Heart right ventricle (tissue), 16 donors: ENCODE results near the gene TSPO. TPM values are rescaled to one million over a fixed set of nuclear protein-coding genes. Genes with fewer than 3 reads are reported as not detected.

ENCODE experiments used
- ATAC-seq, 8 donors: fragments of 200-7000 bp; cut with Tn5 transposase; one replicate each; pipeline ENCODE4 v1.9.1; 2020; ENCODE audit warnings: mild to moderate bottlenecking in 8 of 8, moderate library complexity in 8 of 8, moderate number of reproducible peaks in 1 of 8
- DNase-seq, 2 donors: peaks; one replicate each; pipeline ENCODE4 v3.0.0-alpha.2; 2020
- H3K27ac ChIP-seq, 10 donors: fragments of 200-600 bp; sonication (generic) in 2 of 10; one replicate each; pipeline versions ENCODE4 v1.5.0 to v1.8.0; 2020 to 2022; ENCODE audit warnings: mild to moderate bottlenecking in 3 of 10
- H3K27me3 ChIP-seq, 7 donors: fragments of 200-600 bp; one replicate each; pipeline ENCODE4 v1.8.0; 2021 to 2022; ENCODE audit warnings: mild to moderate bottlenecking in 2 of 7
- H3K36me3 ChIP-seq, 9 donors: fragments of 200-600 bp; sonication (generic) in 1 of 9; one replicate each; pipeline versions ENCODE4 v1.5.0 to v1.8.0; 2020 to 2022; ENCODE audit warnings: mild to moderate bottlenecking in 2 of 9
- H3K4me1 ChIP-seq, 9 donors: fragments of 200-600 bp; sonication (generic) in 1 of 9; one replicate each; pipeline versions ENCODE4 v1.5.0 to v1.8.0; 2020 to 2022; ENCODE audit warnings: mild to moderate bottlenecking in 4 of 9
- H3K4me3 ChIP-seq, 10 donors: fragments of 200-600 bp; sonication (generic) in 2 of 10; one replicate each; pipeline versions ENCODE4 v1.5.0 to v1.8.0; 2020 to 2022; ENCODE audit warnings: mild to moderate bottlenecking in 7 of 10, moderate library complexity in 2 of 10
- H3K9me3 ChIP-seq, 11 donors: fragments of 200-600 bp in 10 of 11; sonication (generic) in 2 of 11; one replicate each; pipeline versions ENCODE4 v1.5.0 to v1.8.0; 2013 to 2022; ENCODE audit warnings: mild to moderate bottlenecking in 2 of 11, control low read depth in 1 of 11, moderate library complexity in 1 of 11
- WGBS, 2 donors: extraction: QIAGEN DNeasy Blood & Tissue Kit; methylation state at CpG; one replicate each; pipeline ENCODE4 v1.1.7; 2013; ENCODE audit warnings: inconsistent platforms in 1 of 2; 5-methylcytosine and 5-hydroxymethylcytosine counted together
- intact Hi-C, 10 donors: fragments of 100-400 bp; cut with DNase I; formaldehyde crosslinking; loops; one replicate each; pipeline versions ENCODE4 v1.11.1 to v1.14.2; 2022
- polyA plus RNA-seq, 2 donors: library from polyadenylated mRNA; stranded (reverse); fragments of 200-250 nt; gene quantifications; one replicate each; pipeline ENCODE4 v1.2.3, GENCODE V29; 2013
- total RNA-seq, 10 donors: library from RNA; stranded (reverse); fragmentation: NEBNext Ultra II Directional in 3 of 10; extraction: Animal tissue kit (Norgen Biotek cat#: 25700) in 3 of 10; gene quantifications; one replicate each; pipeline versions ENCODE4 v1.2.1 to v1.2.4, GENCODE V29; 2021 to 2023
- TF ChIP-seq, protein P1 (sequence below), 9 donors: fragments of 200-600 bp; sonication (generic) in 2 of 9; IDR thresholded peaks; one replicate each; pipeline versions ENCODE4 v1.5.0 to v1.8.0; 2021 to 2022; ENCODE audit warnings: antibody characterized with exemption in 9 of 9, mild to moderate bottlenecking in 5 of 9, moderate library complexity in 1 of 9
- donor health status: Arrhythmogenic right ventricular cardiomyopathy.
- donor health status: ischemic (EF 13 %, LVEDD 7.1; RV severe dilation, severe dysfunction).
- donor health status: healthy with polysubstance abuse.
- donor health status: DM: no; HTN: yes; CAD: no.
- donor health status: DM: no; HTN: no; CAD: no.
- donor health status: ischemic (EF 25% LVEDD 6.9; RV normal size, moderate dysfunction).
- donor health status: ischemic (EF 25% LVEDD 5.7; RV mildly dilated, moderate dysfunction).
- donor health status: healthy.
- donor health status: DM: yes; HTN: yes; CAD: no.
- donor health status: Ischemic cardiomyopathy.
- donor health status: ischemic (EF 35%, LVEDD 5.7; RV mildly dilated, moderate dysfunction).
- donor health status: nonischemic (EF 11% LVEDD 7.7; RV severe dilation, severe dysfunction).
- donor health status: DM: yes; HTN: yes; CAD: no.
- donor health status: PGD.
- donor health status: ischemic (EF 29% LVEDD 5.4; RV normal size, mild dysfunction).
- donor health status: nonischemic (EF 23%, LVEDD 6.1; RV moderate dilation, normal function).

The TSPO gene
- total and polyA plus RNA-seq, 12 donors = 84.7 to 258 (median 102) TPM

DNA sequence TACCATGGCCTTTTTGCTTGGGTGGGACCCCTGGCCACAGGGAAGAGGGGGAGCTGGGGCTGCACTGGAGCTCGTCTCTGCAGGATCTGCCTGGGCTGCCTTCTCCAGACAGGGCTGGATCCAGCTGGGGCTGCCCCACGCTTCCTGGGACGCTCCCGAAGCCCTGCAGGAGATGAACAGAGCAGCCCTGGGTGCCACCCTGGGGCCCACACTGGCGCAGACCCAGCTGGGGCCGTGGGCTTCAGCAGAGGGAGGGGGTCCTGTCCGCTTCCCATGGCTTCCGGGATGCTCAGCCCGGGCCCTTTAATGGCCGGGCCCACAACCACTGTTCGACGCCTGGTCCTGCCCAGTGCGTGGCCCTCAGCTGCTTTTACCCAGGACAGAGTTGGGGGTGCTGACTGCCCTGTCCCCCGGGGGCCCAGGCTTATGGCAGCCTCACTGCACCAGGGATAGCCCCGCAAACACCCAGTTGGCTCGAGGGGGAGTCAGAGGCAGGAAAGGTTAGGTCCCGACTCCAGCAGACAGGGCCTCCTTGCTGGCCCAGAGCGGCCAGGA is 12.0 kb downstream of the TSPO start:
- peaks cover 6 to 39% (median 25%) of the 10 kb centered on the region in 9 donors for H3K4me1 ChIP-seq
- WGBS, 2 donors = 81 to 87% methylated on average over 18 of the region's 18 CpGs
- DNase-seq (no peak), ATAC-seq (peak in 2 of 8 donors; percentile 3 to 6)
- peaks cover 0 to 47% (median 7%) of the 10 kb centered on the region in 9 donors for H3K36me3 ChIP-seq
- intact Hi-C loops = no loop called here
- no peak overlapping the region for H3K4me3 ChIP-seq
- TF ChIP-seq, protein P1, sequence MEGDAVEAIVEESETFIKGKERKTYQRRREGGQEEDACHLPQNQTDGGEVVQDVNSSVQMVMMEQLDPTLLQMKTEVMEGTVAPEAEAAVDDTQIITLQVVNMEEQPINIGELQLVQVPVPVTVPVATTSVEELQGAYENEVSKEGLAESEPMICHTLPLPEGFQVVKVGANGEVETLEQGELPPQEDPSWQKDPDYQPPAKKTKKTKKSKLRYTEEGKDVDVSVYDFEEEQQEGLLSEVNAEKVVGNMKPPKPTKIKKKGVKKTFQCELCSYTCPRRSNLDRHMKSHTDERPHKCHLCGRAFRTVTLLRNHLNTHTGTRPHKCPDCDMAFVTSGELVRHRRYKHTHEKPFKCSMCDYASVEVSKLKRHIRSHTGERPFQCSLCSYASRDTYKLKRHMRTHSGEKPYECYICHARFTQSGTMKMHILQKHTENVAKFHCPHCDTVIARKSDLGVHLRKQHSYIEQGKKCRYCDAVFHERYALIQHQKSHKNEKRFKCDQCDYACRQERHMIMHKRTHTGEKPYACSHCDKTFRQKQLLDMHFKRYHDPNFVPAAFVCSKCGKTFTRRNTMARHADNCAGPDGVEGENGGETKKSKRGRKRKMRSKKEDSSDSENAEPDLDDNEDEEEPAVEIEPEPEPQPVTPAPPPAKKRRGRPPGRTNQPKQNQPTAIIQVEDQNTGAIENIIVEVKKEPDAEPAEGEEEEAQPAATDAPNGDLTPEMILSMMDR (IDR thresholded peaks at IDR 0.05) = no peak
- no peaks in the 10 kb centered on the region for H3K9me3 ChIP-seq
- H3K27ac ChIP-seq = peak overlapping the region in 2 of 10 donors; percentile 27 to 36
- H3K27me3 ChIP-seq = no peaks in the 10 kb centered on the region

DNA sequence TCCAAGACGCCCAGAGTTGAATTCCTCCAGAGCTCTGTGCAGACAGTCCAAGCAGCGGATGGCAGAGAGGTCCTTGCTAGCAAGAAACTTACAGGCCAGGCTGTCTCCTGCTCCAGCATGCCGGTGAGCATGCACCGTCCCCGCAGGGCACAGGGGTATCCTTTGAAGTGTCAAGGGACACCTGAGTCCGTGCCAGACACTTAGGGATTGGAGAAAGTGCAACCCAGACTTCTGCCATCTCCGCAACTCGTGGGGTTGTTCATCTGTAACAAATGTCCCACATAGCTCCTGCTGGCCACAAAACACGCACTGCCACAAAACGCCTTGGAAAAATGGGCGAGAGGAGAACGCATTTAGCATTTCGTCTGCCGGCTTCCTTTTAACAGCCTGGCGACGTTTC is 13.3 kb downstream of the TSPO start:
- ATAC-seq (peak in 2 of 8 donors; percentile 1 to 19), DNase-seq (no peak)
- Histone ChIP-seq H3K27me3 (no peaks in the 10 kb centered on the region), H3K9me3 (no peaks in the 10 kb centered on the region), H3K27ac (no peak overlapping the region), H3K4me1 (peaks cover 6 to 32% (median 20%) of the 10 kb centered on the region in 9 donors), H3K36me3 (peaks cover 0 to 52% (median 7%) of the 10 kb centered on the region in 9 donors), H3K4me3 (no peak overlapping the region)
- TF ChIP-seq, protein P1 (IDR thresholded peaks at IDR 0.05) = no peak
- intact Hi-C loops = no loop called here
- 39 to 45% methylated on average over 16 of the region's 16 CpGs for WGBS, 2 donors

DNA sequence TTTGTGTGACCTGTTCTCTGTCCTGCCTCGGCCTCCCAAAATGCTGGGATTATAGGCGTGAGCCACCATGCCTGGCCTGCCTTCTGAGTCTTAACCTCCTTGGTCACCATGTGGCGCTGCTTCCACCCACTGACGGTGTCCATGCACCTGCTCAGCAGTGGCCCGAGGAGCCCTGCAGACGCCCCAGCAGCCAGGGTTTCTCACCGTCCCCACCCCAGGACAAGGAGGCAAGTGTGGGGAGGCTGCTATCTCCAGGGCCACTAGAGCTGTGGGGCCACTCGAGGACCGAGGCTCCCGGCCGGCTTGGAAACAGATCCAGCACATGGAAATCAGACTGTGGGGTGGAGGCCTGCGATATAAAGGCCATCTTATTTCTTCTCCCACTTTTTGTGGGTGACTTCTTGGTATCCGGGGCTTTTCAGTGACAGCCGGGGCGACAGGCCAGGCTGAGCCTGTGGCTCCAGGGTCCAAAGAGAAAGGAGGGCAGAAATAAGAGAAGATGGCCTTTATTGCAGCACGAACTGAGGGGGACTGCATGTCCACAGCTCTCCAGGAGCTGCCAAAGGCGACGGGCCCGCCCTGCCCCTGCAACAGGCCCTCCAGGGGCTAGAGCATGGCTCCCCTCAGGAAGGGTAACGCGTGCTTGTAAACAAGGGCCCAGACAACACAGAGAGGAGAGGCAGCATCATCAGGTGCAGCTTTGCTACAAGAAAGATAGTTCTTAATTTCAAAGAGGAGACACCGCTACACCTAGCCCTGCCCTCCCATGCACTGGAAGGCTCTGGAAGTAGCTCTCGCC is 15.0 kb downstream of the TSPO start:
- ATAC-seq (no peak), DNase-seq (no peak)
- H3K9me3 ChIP-seq = no peaks in the 10 kb centered on the region
- intact Hi-C loops = no loop called here
- H3K4me1 ChIP-seq = peaks cover 6 to 26% (median 17%) of the 10 kb centered on the region in 9 donors
- H3K27ac ChIP-seq = no peak overlapping the region
- no peak overlapping the region for H3K4me3 ChIP-seq
- H3K27me3 ChIP-seq = no peaks in the 10 kb centered on the region
- H3K36me3 ChIP-seq = peaks cover 0 to 54% (median 7%) of the 10 kb centered on the region in 9 donors
- 91 to 92% methylated on average over 23 of the region's 23 CpGs for WGBS, 2 donors
- TF ChIP-seq, protein P1 (IDR thresholded peaks at IDR 0.05) = no peak

DNA sequence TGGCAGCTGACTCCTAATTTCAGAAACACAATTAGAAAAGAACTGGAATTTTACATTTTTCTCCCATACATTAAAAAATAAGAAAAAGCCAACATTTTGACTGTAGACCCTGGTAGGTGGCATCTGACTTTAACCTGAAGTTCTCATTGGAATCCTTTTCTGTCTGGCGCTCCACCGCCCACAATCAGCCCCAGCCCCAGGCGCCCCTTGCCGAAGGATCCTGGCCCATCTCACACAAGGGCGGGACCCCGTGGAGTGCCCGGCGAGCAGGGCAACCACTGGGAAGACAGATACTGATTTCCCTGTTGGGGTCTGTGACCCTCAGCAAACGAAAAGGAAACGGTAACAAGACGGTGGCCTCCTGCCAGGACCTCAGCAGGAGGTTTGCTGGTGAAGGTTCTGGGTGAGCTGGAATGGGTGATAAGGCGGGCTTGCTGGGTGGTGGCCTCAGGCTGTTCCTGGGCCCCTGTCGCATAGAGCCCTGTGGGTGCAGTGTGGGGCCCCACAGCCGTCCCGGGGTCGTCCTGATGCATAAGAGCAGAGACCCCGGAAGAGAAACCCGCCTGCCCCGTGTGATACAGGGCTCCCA is 15.7 kb downstream of the TSPO start:
- DNase-seq (no peak), ATAC-seq (no peak)
- no peaks in the 10 kb centered on the region for H3K27me3 ChIP-seq
- TF ChIP-seq, protein P1 (IDR thresholded peaks at IDR 0.05) = no peak
- H3K36me3 ChIP-seq = peaks cover 0 to 53% (median 7%) of the 10 kb centered on the region in 9 donors
- no peaks in the 10 kb centered on the region for H3K9me3 ChIP-seq
- peaks cover 6 to 26% (median 17%) of the 10 kb centered on the region in 9 donors for H3K4me1 ChIP-seq
- no peak overlapping the region for H3K4me3 ChIP-seq
- H3K27ac ChIP-seq = no peak overlapping the region
- intact Hi-C loops = no loop called here
- WGBS, 2 donors = 92 to 94% methylated on average over 19 of the region's 19 CpGs
